DMS 273 (cell line): ENCODE results near the gene SLC25A21.
"Not testable (repeated sequence)": the region's sequence is repeated elsewhere in the genome, so short reads cannot be mapped to it uniquely, and the experiment has no call there.

Experiments
- DNase-seq: peaks from one replicate; lab custom pipeline; 2025; ENCODE audit not compliant: unreplicated experiment; lab: John Stamatoyannopoulos, UW

The SLC25A21 gene

DNA sequence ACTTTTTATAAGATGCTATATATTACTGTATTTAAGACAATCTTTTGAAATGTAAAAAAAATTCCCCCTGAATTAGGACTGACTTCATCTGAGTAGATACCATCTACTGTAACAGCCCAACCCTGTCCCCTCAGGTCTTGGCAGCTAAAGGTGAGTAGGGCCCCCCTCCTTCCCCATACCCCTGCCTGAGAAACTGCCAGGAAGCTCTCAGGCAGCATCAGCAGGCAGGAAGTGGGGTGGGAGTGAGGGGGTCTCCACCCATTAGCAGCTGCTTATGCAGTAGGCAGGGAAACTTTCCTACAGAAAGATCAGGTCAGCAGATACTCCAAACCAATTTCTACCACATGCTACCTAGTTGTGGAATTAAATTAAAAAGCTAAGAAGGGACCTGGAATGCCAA, 448.2 kb downstream of the SLC25A21 start:
- DNase-seq, result no peak

GRCh38 chr14:36723530-36723929, 448.9 kb downstream of the SLC25A21 start:
- DNase-seq, result no peak

DNA sequence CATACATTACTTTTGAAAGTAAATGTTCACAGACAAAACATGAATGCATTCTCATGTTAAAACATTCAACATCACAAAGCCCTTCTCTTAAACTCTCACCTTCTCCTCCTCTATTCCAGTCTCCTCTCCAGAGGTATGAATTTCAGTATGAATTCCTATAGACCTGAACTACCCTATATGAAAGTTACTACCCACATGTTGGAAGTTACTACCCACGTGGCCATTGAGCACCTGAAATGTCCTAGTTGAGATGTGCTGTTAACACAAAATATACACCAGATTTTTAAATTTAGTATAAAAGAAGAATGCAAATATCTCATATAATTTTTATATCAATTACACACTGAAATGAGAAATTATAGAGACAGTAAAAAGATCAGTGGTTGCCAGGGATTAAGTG, 450.5 kb downstream of the SLC25A21 start:
- DNase-seq, result no peak

DNA sequence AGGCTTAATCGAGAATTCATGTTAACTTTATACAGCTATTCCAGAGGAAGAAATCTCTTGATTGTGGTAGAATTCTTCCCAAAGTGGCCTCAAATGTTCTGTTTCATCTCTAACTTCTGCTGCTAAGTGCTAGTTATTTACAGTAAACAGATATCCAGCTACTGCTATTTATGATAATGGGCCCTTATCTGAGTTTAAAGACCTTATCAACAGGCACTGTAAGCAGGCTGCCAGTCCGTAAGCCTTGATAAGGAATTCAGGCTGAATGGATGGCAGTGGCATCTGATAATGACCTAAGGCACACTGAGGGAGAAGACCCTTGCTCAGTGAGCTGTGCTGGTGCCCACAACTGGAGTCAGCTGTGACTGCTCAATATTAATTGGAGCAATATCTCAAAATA, 451.7 kb downstream of the SLC25A21 start:
- no peak for DNase-seq

DNA sequence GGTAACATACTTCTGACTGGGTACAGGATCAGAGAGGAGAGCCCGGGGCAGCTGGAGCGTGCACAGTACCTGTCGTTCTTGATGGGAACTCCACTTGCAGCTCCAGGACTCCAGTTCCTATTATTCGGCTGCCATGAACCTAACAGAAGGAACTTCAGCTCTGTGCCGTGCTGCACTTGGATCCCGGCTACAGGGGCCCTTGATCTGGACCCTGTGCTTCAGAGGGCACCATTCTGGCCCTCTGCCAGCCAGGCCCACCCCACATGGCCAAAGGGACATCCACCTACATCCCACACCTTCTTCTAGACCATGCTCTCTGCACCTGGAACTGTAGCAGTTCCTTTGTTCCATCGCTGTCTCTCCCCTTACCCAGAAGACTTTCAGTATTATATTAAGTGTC, 452.6 kb downstream of the SLC25A21 start:
- no peak for DNase-seq

- DNase-seq, result no peak
These were observed 454.2 kb downstream of the SLC25A21 start for GRCh38 chr14:36718216-36718615.

DNA sequence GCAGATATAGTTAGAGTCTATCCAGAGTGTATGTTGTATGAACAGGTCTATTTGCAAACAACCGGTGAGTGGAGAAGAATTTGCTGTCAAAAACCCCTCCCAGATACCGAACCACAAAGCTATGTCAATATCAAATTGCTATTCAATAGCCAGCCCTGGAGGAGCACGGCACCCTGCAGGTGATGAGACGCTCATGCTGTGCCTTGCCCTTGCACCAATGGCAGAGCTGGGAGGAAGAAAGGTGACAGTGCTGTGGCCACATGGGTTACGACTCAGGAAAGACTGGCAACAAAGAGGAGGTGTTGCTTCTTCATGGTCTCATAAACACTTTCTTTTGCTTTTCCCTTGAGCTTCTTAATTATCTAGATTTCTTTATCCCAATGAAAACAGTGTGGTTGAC, 455.0 kb downstream of the SLC25A21 start:
- no peak for DNase-seq

- DNase-seq, result no peak
These were observed 455.7 kb downstream of the SLC25A21 start for GRCh38 chr14:36716614-36717184.

DNA sequence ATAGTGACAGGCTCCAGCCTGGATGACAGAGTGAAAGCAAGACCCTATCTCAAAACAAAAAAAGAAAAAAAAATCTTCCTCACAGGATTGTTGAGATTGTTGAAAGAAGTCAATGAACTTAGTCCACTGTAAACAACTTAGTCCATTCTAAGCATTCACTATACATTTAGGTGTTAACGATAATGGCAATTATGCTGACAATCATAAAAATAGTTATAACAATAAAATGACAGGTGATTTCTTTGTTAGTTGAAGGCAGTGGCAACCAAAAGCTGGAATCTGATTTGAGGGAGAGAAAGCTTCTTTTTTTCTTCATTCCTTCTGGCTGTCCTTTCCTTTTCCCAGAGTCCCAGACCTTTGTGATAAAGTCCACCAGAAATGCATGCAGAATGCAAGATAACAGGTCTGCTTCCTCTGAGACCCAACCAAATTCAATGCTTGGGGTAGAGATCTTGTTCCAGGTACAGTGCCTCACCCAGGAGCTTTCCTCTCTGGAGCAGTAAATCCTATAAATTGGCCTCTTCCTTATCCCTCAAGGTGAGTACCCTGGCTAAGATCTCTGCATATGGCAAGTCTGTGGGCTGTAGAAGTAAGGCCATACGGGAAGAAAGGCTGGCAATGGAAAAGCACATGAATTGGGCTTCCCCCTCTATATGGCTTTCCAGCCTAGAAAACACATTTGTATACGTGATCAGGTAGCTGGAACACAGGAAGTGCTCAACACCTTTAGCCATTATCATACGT, 458.3 kb downstream of the SLC25A21 start:
- DNase-seq, result no peak

GRCh38 chr14:36707570-36707969, 464.8 kb downstream of the SLC25A21 start:
- DNase-seq, result no peak

GRCh38 chr14:36702474-36702873, 469.9 kb downstream of the SLC25A21 start:
- DNase-seq, result no peak

GRCh38 chr14:36701132-36701531, 471.3 kb downstream of the SLC25A21 start:
- no peak for DNase-seq

DNA sequence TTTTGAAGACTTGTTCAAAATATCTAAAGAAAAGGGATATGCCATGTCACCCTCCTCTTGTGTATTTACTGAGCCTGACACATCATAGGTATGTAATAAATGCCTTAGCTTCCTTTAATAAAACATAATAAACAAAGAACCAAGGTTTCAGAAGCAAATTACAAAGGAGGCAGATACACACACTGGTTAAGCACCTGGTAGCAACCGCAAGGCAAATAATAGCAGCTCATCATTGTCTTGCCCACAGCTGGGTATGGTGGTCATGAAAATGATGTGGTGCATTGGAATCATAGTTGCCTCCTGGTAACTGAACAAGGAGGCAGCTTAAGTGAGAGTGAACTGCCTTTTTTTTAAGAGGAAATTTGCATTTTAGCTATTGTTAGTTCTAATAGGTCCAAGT, 471.8 kb downstream of the SLC25A21 start:
- no peak for DNase-seq

DNA sequence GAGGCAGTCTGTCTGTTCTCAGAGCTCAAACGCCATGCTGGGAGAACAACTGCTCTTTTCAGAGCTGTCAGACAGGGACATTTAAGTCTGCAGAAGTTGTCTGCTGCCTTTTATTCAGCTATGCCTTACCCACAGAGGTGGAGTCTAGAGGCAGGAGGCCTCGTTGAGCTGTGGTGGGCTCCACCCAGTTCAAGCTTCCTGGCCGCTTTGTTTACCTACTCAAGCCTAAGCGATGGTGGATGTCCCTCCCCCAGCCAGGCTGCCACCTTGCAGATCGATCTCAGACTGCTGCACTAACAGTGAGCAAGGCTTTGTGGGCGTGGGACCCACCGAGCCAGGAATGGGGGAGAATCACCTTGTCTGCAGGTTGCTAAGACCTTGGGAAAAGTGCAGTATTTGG, 473.0 kb downstream of the SLC25A21 start:
- not testable (repeated sequence) for DNase-seq

- no peak for DNase-seq
These were observed 481.9 kb downstream of the SLC25A21 start for GRCh38 chr14:36690311-36691040.

GRCh38 chr14:36684946-36685345, 487.5 kb downstream of the SLC25A21 start:
- no peak for DNase-seq

DNA sequence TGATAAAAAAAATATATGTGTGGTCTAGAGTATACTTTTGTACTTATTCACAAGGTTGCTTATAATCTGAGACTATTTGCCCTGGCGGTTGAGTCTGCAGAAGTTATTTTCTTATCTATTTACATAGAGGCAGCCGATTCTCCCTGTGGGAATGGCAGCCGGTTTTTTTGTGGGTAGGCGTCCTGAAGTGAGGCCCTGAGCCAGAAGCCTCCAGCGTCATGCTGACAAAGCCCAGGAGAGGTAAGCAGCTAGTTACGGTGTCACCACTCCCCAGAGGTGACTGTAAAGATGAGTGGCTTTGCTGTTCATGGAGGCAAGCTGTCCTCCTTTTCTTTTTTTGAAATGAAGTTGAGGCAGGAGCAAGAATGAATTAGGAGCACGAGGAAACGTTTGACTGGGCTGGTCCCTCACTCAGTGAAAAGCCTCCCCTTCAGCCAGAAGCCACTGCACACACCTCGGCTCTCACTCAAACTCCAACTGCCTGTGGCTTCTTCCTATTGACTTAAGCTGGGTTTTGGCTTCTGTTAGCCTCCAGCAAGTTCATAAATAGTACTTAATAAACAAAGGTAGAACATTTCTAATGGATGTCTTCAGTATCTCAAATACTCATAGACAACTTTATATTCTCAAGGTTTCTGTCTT, 489.2 kb downstream of the SLC25A21 start:
- DNase-seq, result no peak

- DNase-seq, result no peak
These were observed 490.1 kb downstream of the SLC25A21 start for GRCh38 chr14:36682338-36682737.

DNA sequence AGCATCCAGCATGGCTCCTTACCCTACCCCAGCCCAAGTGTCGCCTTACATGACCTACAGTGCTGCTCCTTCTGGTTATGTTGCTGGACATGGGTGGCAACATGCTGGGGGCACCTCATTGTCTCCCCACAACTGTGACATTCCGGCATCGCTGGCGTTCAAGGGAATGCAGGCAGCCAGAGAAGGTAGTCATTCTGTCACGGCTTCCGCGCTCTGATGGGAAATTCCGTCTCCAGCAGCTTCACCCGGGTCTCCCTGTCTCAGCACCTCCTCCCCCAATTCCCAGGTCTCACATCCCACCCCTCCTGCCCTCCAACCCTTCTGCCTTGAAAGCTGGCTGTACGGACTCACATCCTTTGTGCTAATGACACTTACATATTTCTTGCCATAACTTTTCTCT, 496.2 kb downstream of the SLC25A21 start:
- no peak for DNase-seq

DNA sequence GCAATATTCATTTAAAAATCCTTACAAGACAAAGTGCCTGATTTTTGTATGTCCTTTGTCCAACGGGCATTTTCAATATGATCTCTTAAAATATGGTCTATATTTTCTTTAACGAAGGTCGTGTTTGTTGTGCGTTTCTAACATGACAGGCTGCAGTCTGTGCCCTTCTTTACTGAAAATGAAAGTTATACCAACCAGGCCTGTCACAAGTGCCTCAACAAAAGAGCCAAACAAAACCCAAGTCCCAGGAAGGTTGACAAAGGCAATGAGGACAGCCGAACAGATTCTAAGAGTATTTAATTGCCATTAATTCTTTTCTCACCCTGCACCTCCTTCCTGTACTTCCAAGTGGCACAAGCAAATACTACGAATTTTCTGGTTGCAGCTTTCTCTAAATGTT, 496.8 kb downstream of the SLC25A21 start:
- no peak for DNase-seq

GRCh38 chr14:36674659-36675058, 497.7 kb downstream of the SLC25A21 start:
- DNase-seq, result no peak

- no peak for DNase-seq
These were observed 500.3 kb downstream of the SLC25A21 start for GRCh38 chr14:36672095-36672494.
